Parathyroid adenoma (tissue), 2 donors: ENCODE measurements around the gene REPIN1.

Experiments used
- H2AFZ ChIP-seq: fragments of 300-600 bp; sonication (generic); one replicate; pipeline ENCODE4 v1.7.0; 2017; ENCODE audit warnings: antibody characterized with exemption, mild to moderate bottlenecking
- H3K27ac ChIP-seq: fragments of 300-600 bp; sonication (generic); one replicate; pipeline ENCODE4 v1.7.0; 2017
- H3K27me3 ChIP-seq: fragments of 300-600 bp; sonication (generic); one replicate; pipeline ENCODE4 v1.7.0; 2017; ENCODE audit warnings: low read length; ENCODE audit not compliant: control insufficient read depth, insufficient read depth
- H3K36me3 ChIP-seq: fragments of 300-600 bp; sonication (generic); one replicate; pipeline ENCODE4 v1.7.0; 2017; ENCODE audit warnings: low read length; ENCODE audit not compliant: control insufficient read depth, insufficient read depth
- H3K4me1 ChIP-seq: fragments of 300-600 bp; sonication (generic); one replicate; pipeline ENCODE4 v1.7.0; 2017; ENCODE audit warnings: control low read depth
- H3K4me2 ChIP-seq: fragments of 300-600 bp; sonication (generic); one replicate; pipeline ENCODE4 v1.7.0; 2017; ENCODE audit warnings: low read length
- H3K4me3 ChIP-seq: fragments of 300-600 bp; sonication (generic); one replicate; pipeline ENCODE4 v1.7.0; 2017; ENCODE audit warnings: low read depth, low read length
- H3K79me2 ChIP-seq: fragments of 300-600 bp; sonication (generic); one replicate; pipeline ENCODE4 v1.7.0; 2017; ENCODE audit warnings: control low read depth
- H3K9ac ChIP-seq: fragments of 300-600 bp; sonication (generic); one replicate; pipeline ENCODE4 v1.7.0; 2017; ENCODE audit warnings: mild to moderate bottlenecking
- H3K9me3 ChIP-seq: fragments of 300-600 bp; sonication (generic); one replicate; pipeline ENCODE4 v1.7.0; 2017; ENCODE audit warnings: low read length; ENCODE audit not compliant: control insufficient read depth
- CTCF ChIP-seq: fragments of 300-600 bp; sonication (generic); IDR thresholded peaks from one replicate; pipeline ENCODE4 v1.7.0; 2017; ENCODE audit warnings: antibody characterized with exemption, mild to moderate bottlenecking
- donor health status: primary hyperparathyroidism.

Gene REPIN1

GRCh38 chr7:150335774-150336112, 32.9 kb upstream of the REPIN1 start:
- H3K4me1 ChIP-seq = peaks cover 15% of the 10 kb centered on the region
- H3K4me3 ChIP-seq = no peak overlapping the region
- H3K36me3 ChIP-seq = no peaks in the 10 kb centered on the region
- H2AFZ ChIP-seq = no peak overlapping the region
- no peak for TF ChIP-seq CTCF
- no peaks in the 10 kb centered on the region for H3K27me3 ChIP-seq
- H3K27ac ChIP-seq = peak overlapping the region; percentile 40
- H3K79me2 ChIP-seq = no peaks in the 10 kb centered on the region
- no peak overlapping the region for H3K4me2 ChIP-seq
- H3K9ac ChIP-seq = no peak overlapping the region
- H3K9me3 ChIP-seq = no peaks in the 10 kb centered on the region

GRCh38 chr7:150336746-150337145, 31.9 kb upstream of the REPIN1 start:
- Histone ChIP-seq H3K9ac (no peak overlapping the region), H3K4me3 (no peak overlapping the region), H3K4me2 (no peak overlapping the region), H3K79me2 (no peaks in the 10 kb centered on the region), H3K27ac (no peak overlapping the region), H3K36me3 (no peaks in the 10 kb centered on the region), H3K27me3 (no peaks in the 10 kb centered on the region), H3K4me1 (peaks cover 15% of the 10 kb centered on the region), H2AFZ (no peak overlapping the region), H3K9me3 (no peaks in the 10 kb centered on the region)
- TF ChIP-seq CTCF = no peak

- TF ChIP-seq CTCF = no peak
- Histone ChIP-seq H3K27me3 (no peaks in the 10 kb centered on the region), H3K79me2 (no peaks in the 10 kb centered on the region), H2AFZ (no peak overlapping the region), H3K27ac (no peak overlapping the region), H3K9ac (no peak overlapping the region), H3K9me3 (no peaks in the 10 kb centered on the region), H3K4me1 (peaks cover 18% of the 10 kb centered on the region), H3K4me3 (no peak overlapping the region), H3K36me3 (no peaks in the 10 kb centered on the region), H3K4me2 (no peak overlapping the region)
Observed at GRCh38 chr7:150337179-150337578, 31.4 kb upstream of the REPIN1 start.

- no peak overlapping the region for H3K4me2 ChIP-seq
- no peak overlapping the region for H2AFZ ChIP-seq
- no peak overlapping the region for H3K4me3 ChIP-seq
- no peaks in the 10 kb centered on the region for H3K9me3 ChIP-seq
- H3K4me1 ChIP-seq = peaks cover 18% of the 10 kb centered on the region
- H3K27me3 ChIP-seq = no peaks in the 10 kb centered on the region
- H3K9ac ChIP-seq = no peak overlapping the region
- no peaks in the 10 kb centered on the region for H3K79me2 ChIP-seq
- no peak for TF ChIP-seq CTCF
- H3K36me3 ChIP-seq = no peaks in the 10 kb centered on the region
- no peak overlapping the region for H3K27ac ChIP-seq
Observed at GRCh38 chr7:150337659-150338081, 31.0 kb upstream of the REPIN1 start.

- H3K9ac ChIP-seq = no peak overlapping the region
- H3K79me2 ChIP-seq = no peaks in the 10 kb centered on the region
- H3K27me3 ChIP-seq = no peaks in the 10 kb centered on the region
- no peak for TF ChIP-seq CTCF
- no peaks in the 10 kb centered on the region for H3K9me3 ChIP-seq
- H3K27ac ChIP-seq = no peak overlapping the region
- H3K4me3 ChIP-seq = no peak overlapping the region
- peak overlapping the region; percentile 80 for H3K4me2 ChIP-seq
- H3K36me3 ChIP-seq = no peaks in the 10 kb centered on the region
- no peak overlapping the region for H2AFZ ChIP-seq
- peaks cover 18% of the 10 kb centered on the region for H3K4me1 ChIP-seq
Observed at GRCh38 chr7:150338166-150338829, 30.3 kb upstream of the REPIN1 start.
